ENCODE measurements around the gene PPP1R27.

PPP1R27 gene

DNA sequence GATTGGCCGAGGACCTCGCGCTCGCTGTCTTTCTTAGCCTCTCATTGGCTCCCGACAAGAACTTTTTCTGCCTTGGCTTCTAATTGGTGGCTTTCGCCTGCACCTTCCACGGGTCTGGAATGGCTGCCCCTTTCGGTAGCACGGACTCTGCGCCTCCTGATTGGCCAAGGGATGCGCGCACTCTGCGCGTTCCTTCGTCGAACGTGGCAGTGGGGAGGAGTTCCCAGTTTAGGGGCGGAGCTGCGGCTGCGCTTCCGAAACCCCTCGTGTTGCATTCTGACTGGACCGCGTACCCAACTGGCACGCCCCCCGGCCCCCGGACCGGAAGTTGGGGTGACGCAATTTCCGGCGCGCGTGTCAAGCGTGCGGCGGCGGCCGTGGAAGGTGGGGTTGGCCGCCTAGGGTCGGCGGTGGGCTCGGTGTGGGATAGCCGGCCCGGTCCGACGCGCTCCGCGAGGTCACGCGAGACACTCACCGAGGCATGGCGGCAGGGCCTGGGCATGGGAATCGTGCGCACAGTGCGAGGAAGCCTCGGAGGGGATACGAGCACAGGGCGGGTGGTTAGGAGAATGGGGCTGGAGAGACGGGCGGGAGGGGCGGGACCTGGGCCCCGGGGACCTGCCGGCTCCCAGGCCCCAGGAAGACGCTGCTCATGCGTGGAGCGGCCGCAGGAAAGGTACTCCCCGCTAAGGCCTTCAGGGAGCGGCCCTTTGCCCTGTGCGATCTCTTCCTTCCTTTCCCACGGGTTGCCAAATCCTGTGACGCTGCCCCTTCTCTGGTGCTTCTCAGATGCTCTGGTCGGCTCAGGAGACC lies 26.1 kb upstream of the PPP1R27 start:
- peak; percentile 99 for DNase-seq (ENCODE audit: low read depth)

DNA sequence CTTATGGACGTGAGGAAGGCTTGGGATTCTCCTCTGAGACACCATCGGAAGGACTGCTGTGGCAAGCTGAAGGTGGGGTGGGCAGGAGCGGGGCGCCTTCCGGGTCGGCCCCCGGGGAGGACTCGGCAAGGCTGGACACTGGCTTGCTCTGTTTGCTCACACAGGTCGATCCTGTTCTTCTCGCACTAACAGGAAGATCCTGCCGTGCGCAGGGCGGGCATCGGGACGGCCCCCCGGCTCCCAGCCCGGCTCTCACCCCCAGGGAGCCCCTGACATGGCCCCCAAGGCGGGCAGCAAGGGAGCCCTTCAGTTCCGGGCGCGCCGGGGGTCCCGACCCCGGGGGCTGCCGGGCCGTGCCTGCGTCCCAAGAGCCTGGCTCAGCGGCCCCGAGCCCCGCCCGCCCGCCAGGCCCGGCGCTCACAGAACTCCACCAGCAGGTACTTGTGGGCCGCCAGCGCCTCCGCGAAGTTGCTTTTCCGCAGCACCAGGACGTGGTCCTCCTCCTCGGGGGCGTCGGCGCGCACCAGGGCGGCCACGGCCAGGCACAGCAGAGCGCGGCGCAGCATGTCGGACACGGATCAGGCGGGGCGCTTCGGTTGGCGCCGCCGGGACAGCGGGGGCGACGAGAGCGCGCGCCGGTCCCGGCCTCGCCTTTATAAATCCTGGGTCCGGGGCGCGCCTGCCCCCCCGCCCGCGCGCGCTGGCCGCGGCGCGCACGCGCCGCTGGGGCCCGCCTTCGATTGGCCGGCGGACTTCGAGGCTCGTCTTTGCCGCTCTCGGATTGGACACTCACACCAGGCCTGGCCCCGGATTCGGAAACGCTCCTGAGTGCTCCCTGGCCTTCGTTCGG lies 25.3 kb upstream of the PPP1R27 start, which contains the start of gene P4HB:
P4HB (minus strand) TSS at position 630 of the 850 bp plus-strand sequence; CDS start at position 566, 64 bp downstream.
- no peak for DNase-seq (ENCODE audit: low read depth)

DNA sequence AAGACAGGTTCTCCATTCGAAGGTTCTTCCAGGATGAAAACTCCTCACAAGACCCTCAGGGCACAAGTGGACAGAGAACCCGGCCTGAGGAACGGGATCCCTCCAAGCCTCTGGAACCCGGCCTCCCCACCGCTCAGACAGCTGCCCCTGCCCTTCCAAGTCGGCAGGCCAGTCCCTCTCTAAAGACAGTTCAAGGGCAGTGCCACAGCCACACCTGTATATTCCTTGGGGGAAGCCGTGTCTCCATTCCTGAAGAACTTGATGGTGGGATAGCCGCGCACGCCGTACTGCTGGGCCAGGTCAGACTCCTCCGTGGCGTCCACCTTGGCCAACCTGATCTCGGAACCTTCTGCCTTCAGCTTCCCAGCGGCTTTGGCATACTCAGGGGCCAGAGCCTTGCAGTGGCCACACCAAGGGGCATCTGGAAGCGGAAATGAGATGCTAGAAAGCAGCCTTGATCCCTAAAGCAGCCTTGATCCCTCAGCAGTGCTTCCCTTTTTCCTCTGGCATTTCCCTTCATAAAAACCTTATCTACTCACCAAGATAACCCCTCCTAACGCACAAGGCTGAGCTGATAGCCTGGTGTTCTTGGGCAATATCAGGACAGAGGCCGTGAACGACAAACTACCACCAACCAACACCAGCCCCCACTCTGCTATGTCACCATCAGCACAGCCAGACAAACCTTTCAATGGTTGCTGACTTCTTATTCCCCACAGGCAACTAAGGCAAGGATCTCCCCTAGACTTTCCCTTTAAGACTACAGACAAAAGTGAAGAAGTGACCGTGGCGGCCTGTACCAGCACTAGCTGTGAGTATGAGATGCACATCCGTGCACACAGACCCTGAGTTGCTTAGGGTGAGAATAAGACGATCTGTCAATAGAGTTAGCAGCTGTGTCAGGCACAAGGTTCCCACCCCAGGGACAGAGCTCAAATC lies 24.4 kb upstream of the PPP1R27 start:
- no peak for DNase-seq (ENCODE audit: low read depth)

DNA sequence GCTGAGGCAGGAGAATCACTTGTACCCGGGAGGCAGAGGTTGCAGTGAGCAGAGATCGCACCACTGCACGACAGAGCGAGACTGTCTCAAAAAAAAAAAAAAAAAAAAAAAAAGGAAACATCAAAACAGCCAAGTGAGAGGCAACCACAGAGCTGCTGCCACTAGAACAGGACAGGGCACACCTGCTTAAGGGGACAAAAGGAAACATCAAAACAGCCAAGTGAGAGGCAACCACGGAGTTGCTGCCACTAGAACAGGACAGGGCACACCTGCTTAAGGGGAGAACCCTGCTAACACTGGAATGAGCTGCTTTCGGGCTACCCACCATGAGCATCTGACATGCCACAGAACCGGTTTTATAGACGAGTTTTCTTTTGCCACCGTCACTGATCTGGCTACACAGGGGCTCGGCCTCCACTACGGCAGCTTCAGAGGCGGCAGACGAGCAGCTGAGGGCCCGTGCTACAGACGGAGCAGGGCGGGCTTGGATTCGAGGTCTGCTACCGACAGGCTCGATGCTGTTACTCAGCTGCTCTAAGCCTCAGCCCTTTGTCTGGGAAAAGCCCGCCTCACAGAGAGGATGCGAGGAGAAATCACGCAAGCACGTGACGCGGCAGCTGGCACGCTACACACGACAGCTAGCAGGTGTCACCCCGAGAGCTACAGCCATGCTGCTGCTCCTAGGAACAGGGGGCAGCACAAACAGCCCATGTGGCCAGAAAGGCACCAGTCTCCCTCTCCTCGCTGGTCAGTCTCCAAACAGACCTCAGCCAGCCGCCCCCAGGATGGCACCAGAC lies 23.5 kb upstream of the PPP1R27 start:
- no peak for DNase-seq (ENCODE audit: low read depth)

DNA sequence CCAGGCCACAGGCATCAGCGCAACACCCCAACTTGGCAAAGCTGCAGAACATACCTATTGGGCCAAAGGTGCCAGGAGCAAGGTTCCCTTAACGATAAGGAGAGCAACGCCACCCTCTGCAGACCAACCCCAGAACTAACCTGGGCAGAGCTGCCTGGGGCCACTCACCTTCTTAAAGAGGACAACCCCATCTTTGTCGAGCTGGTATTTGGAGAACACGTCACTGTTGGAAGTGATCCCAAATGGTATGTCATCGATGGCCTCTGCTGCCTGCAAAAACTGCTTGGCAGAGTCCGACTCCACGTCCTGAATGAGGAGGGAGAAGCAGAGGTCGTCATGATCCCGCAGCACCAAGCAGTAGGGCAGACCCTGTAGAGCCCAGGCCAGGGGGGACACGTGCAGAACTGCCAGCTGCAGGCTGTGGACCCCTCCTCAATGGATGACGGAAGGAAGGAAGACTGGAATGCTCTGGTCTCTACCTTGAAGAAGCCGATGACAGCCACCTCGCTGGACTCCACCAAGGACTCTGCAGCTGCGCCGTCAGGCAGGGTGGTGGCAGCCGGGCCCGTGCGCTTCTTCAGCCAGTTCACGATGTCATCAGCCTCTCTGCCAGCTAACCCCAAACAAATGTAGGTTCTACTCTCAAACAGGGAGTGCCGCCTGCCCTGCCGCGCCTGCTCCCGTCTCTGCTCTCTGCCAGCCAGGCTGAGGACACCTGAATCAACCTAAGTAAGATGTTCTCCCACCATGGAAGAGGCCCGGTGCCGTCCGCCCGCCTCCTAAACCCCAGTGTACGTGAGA lies 20.3 kb upstream of the PPP1R27 start:
- no peak for DNase-seq (ENCODE audit: low read depth)

DNA sequence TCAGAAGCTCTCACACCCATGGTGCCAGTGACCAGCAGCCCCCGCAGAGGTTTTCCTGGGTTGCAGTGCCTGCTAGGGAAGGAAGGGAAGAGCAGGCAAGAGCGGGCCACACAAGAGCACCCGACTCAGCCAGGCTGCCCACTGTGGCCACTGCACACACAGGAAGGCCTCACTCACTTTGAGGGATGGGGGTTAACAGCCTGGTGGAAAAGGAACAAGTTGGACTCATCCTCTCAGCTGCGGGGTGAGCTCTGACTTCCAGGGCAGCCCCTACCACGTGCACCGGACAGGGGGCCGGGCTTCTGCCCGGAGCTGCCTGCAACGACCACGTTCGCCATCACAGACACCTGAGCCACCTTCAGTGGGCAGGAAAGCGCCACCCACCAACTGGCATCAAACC lies 17.4 kb upstream of the PPP1R27 start:
- no peak for DNase-seq (ENCODE audit: low read depth)

DNA sequence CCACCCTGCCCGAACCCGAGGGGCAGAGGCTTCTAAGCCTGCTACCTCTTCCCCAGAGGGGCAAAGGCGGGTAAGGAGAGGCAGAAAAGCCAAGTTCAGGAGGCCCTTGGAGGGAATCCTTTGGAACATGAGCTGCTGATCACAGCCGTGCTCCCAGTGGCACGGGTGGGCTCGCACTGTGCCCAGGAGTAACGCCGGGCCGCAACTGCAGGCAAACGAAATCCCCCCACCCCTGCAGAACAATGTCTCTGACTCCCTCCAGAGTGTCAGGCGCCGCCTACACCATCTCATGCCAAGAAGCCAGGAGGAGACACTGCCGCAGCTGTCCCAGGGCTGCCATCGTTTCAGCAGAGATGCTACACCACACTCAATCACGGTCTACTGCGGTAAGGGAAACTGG lies 16.6 kb upstream of the PPP1R27 start:
- no peak for DNase-seq (ENCODE audit: low read depth)

DNA sequence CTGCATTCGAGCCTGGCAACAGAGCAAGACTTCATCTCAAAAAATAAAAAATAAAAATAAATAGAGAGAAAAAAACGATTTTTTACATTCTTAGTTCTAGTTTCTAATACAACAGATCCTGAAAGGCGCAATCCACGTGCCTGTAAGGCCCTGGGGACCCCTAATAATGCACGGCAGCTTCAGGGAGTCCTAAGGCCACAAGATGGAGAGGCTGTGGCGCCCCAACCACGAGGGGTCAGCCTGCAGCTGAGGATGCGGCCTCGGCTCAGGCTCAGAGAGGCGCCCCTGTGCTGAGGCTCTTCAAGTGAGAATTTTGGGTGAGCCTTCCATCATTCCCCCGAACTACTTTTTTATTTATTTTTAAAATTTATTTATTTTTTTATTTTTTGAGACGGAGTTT lies 14.6 kb upstream of the PPP1R27 start:
- no peak for DNase-seq (ENCODE audit: low read depth)

DNA sequence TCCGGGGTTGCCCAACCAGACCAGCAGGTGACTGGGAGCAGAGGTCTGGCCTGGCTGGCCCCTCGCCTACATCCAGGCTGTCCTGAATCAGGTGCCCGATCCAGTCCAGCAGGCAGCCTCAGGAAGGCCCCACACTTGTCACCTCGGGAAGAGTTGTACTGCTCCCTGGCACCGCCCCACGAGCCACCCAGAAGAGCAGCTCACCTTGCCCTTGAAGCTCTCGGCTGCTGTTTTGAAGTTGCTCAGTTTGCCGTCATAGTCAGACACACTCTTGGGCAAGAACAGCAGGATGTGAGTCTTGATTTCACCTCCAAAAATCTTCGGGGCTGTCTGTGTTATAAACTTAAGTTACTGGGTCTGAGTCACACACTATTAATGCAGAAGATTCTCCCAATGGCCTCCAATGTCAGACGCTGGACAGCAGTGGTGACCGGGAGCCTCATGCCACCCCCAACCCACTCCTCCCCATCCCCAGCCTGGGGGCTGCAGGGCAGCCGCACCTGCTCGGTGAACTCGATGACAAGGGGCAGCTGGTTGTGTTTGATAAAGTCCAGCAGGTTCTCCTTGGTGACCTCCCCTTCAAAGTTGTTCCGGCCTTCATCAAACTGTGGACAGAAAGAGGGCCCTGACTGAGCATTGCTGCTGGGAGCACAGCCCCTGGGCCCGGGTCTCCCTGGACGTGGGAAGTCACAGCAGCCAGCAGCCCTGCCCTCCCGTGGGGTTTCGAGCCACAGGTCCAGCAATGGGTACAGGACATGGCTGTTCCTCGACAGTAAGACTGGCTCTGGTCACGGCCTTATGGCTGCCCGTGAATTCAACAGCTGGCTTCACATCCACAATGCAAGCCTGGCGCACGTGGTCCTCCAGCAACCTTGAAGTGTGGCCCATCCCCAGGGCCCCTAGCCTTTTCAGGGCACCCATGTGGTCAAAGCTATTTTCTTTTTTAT lies 12.2 kb upstream of the PPP1R27 start:
- no peak for DNase-seq (ENCODE audit: low read depth)

DNA sequence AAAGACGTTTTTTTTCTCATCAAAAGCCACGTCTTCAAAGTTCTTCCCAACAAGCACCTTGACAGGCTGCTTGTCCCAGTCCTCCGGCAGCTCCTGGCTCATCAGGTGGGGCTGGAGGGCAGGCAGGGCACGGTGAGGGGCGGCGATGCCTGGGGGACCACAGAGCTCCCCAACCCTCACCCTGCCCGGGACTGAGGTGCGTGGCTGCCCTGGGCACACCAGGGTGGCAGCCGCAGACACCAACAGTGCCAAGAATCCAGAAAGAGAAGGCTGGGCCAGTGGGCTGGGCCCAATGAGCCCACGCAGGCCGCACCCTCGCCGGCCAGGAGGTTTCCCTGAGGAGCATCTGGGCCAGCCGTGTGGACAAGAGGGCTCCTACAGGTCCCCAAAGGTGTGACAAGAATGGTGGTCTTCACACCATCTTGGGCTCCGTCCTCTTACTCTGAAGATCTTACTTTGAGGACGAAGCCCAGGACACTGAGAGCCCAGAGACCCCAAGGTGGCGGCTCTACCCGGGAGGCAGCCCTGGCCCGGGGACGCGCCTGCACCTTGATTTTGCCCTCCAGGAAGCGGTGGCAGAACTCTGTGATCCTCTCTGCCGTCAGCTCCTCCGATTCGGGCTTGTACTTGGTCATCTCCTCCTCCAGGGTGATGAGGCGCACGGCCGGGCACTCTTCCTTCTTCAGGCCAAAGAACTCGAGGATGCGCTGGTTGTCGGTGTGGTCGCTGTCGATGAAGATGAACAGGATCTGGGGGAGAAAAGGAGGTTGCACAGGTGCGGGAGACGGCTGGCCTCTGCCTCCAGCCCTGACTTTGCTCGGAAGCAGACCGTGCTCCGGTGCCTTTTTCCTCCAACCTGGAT lies 11.3 kb upstream of the PPP1R27 start:
- no peak for DNase-seq (ENCODE audit: low read depth)

DNA sequence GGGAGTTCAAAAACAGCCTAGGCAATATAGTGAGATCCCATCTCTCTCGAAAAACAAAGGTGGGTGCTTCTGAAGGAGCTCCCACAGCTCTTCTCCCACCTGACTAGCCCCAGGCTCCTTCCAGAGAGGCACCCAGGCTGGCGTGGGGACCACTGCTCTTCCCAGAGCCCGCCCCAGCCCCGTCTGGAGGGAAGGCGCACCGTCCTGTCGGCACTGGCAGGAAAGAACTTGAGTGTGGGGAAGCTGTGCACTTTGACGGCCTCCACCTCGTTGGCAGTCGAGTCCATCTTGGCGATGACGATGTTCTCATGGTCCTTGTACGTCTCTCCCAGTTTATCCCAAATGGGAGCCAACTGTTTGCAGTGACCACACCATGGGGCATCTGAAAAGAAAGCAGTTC lies 10.5 kb upstream of the PPP1R27 start:
- no peak for DNase-seq (ENCODE audit: low read depth)

DNA sequence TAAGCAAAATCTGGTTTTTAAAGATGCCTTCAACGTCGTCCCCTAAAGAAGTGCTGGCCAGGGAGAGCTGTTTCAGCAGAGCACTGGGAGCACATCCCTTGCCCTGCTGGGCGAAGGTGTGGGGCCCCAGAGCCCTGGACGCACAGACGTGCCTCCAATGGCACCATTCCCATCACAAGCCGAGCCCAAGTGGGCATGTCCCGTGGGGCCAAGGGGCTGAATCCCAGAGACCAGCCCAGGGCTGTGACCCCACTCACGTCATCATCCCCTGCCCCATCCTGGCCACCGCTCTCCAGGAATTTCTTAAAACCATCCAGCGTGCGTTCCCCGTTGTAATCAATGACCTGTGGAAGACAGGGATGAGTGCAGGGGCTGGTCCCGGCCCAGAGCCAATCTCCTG lies 10.0 kb upstream of the PPP1R27 start:
- DNase-seq (ENCODE audit: low read depth): no peak

DNA sequence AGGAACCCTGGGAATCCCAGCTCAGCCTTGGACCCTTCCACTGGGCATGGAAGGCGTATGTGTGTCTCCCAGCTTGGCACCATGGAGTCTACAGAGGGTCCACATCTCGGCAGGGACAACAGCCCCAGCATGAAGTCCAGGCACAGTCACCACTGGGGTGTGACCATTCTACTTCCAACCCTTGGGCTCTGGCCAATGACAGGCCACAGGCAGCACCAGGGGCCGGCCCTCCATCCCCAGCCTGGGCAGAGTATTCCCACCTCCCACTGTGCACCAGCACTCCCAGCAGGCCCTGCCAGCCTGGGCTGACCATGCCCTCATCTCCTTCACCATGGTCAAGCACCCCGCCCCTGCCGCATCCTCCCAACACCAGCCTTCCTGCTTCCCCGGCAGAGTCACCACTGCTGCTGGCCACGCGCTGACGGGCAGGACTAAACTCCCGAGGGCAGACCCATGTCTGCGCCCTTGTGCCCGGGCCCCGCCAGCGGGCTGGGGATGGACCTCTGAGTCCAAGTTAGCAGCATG lies 9.5 kb upstream of the PPP1R27 start:
- DNase-seq (ENCODE audit: low read depth): no peak

DNA sequence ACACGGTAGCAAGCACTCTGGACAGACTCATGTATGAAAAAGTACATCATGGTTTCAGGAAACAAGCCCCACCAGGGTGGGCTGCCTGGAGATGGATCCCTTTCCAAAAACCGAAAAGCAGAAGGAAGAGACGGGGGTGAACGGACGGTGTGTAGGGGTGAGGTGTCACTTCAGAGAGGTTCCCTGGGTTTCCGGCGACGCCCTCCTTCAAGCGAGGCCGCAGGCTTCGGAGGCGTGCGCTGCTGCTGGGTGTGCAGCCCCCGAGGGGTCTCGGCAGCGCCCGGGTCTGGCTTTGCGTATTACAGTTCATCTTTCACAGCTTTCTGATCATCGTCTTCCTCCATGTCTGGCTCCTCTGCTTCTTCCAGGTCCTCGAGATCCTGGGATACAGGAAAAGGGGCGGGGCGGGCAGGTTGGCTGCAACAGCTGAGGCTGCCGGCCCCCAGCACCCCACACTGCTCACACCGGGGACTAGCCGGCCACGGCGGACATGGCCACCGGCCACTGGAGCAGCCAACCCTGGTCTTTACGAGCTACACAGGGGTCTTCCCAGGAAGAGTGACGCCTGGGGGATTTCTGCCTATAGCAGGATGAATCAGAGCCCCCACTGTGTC lies 9.0 kb upstream of the PPP1R27 start:
- no peak for DNase-seq (ENCODE audit: low read depth)

DNA sequence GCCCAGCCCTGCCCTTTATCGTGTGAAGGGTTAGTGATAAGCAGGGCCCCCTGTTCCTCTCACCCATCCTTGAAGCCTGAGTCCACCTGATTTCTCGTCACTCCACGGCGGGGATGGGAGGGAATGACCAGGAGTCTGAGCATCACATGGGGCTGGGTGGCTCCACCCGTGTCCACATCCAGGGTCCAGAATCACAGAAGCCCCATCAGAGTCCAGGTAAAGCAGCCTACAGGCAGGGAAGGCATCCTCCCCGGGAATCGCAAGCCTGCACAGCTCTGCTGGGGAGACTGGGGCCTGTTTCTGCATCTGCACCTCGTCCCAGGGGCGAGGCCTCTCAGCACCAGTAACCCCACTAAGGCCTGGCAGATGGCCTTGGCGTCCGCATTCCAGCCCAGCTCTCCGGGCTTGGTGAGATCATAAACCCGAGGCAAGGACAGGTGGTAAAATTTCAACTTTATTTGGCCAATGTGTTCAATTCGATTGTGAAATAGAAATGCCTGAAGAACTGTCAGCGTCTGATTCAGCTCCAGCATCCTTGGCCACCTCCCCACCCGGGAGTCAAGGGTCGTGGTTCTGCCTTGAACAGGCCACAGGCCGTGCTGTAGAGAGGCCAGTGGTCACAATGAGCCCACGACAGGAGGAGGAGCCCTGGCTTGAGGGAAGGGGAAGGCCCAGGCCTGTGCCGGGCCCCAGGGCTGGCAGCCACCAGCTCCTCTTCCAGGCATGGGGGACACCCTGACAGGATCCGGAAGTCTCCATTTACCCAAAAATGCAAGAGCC lies 8.1 kb upstream of the PPP1R27 start:
- no peak for DNase-seq (ENCODE audit: low read depth)

DNA sequence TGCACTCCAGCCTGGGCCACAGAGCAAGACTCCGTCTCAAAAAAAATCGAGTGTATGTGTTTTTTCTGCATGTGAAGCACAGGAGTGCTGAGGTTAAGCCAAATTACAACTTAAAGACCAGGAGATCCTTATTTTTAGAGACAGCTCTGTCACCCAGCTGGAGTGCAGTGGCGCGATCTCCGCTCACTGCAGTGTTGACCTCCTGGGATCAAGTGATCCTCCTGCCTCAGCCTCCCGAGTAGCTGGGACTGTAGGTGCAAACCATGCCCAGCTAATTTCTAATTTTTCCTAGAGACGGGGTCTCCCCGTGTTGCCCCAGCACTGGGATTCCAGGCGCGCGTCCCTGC lies 7.5 kb upstream of the PPP1R27 start:
- DNase-seq (ENCODE audit: low read depth): no peak

DNA sequence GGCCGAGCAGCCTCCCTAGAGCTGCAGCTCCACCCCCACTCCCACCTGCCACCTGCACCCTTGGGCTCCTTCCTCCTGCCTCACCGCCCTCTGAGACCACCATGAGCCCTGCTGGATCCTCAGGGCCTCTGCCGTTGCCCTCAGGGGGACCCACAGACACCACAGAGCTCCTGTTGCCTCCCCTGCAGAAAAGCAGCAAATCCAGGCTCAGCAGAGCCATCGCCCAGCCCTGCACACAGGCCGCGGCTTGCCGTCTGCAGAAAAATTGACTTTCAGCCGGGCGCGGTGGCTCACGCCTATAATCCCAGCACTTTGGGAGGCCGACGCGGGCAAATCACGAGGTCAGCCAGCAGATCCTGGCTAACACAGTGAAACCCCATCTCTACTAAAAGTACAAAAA lies 7.0 kb upstream of the PPP1R27 start:
- no peak for DNase-seq (ENCODE audit: low read depth)
